Measurements from ENCODE around the gene CDH23.

DNA sequence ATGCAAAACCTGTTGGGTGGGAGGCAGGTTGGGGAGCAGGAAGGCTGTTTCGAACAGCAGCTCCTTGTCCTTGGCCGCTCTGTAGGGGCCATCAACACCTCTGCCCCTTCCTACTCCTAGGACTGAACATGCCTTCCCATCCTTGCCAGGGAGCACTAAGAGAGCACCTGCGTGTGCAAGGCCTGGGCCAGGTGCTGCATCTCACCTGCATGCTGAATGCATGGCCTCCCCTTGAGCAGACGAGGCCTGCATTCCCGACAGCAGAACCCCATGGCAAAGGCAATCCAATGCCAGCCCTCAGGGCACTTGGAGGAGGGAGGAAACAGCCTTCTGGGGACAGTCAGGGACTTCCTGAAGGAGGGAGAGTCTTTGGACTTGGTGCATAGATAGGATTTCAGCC, 365.6 kb downstream of the CDH23 start:
- TF ChIP-seq, protein P1, sequence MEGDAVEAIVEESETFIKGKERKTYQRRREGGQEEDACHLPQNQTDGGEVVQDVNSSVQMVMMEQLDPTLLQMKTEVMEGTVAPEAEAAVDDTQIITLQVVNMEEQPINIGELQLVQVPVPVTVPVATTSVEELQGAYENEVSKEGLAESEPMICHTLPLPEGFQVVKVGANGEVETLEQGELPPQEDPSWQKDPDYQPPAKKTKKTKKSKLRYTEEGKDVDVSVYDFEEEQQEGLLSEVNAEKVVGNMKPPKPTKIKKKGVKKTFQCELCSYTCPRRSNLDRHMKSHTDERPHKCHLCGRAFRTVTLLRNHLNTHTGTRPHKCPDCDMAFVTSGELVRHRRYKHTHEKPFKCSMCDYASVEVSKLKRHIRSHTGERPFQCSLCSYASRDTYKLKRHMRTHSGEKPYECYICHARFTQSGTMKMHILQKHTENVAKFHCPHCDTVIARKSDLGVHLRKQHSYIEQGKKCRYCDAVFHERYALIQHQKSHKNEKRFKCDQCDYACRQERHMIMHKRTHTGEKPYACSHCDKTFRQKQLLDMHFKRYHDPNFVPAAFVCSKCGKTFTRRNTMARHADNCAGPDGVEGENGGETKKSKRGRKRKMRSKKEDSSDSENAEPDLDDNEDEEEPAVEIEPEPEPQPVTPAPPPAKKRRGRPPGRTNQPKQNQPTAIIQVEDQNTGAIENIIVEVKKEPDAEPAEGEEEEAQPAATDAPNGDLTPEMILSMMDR (conservative IDR thresholded peaks at IDR 0.05 in 1 of 2, IDR thresholded peaks at IDR 0.05 in 1 of 2; ENCODE audit: extremely low read depth in 1 of 2, insufficient read depth in 1 of 2, low read depth in 1 of 2, low read length in 2 of 2) = no peak
- TF ChIP-seq EZH2 (IDR thresholded peaks at IDR 0.05; ENCODE audit: borderline replicate concordance, low read length) = no peak
